Ishikawa (cell line): Measurements from ENCODE around the gene PRDM4.

Experiments used
- CEBPB ChIP-seq: IDR thresholded peaks from 2 replicates; pipeline ENCODE4 v1.6.1; 2012
- CREB1 ChIP-seq: IDR thresholded peaks from 2 replicates; pipeline ENCODE4 v1.6.1; 2012; ENCODE audit warnings: low read depth
- EGR1 ChIP-seq: IDR thresholded peaks from 2 replicates; pipeline ENCODE4 v1.6.1; 2012
- EP300 ChIP-seq: IDR thresholded peaks from 2 replicates; pipeline ENCODE4 v1.6.1; 2012; ENCODE audit warnings: borderline replicate concordance
- FOXM1 ChIP-seq: IDR thresholded peaks from 2 replicates; pipeline ENCODE4 v1.6.1; 2012; ENCODE audit warnings: low read depth, borderline replicate concordance
- NFIC ChIP-seq: IDR thresholded peaks from 2 replicates; pipeline ENCODE4 v1.6.1; 2012
- RAD21 ChIP-seq: IDR thresholded peaks from 2 replicates; pipeline ENCODE4 v1.6.1; 2012; ENCODE audit warnings: low read depth
- TAF1 ChIP-seq: IDR thresholded peaks from 2 replicates; pipeline ENCODE4 v1.6.1; 2012; ENCODE audit warnings: low read depth, mild to moderate bottlenecking
- TCF12 ChIP-seq: IDR thresholded peaks from 2 replicates; pipeline ENCODE4 v1.6.1; 2012; ENCODE audit warnings: low read depth
- TEAD4 ChIP-seq: IDR thresholded peaks from 2 replicates; pipeline ENCODE4 v1.6.1; 2012
- USF1 ChIP-seq: IDR thresholded peaks from 2 replicates; pipeline ENCODE4 v1.6.1; 2012
- YY1 ChIP-seq: IDR thresholded peaks from 2 replicates; pipeline ENCODE4 v1.6.1; 2012; ENCODE audit warnings: low read depth
- ZBTB7A ChIP-seq: IDR thresholded peaks from 2 replicates; pipeline ENCODE4 v1.6.1; 2012; ENCODE audit warnings: low read depth
- TF ChIP-seq, protein P1 (sequence below): IDR thresholded peaks from 2 replicates; pipeline ENCODE4 v1.6.1; 2012
- TF ChIP-seq, protein P2 (sequence below): IDR thresholded peaks from 2 replicates; pipeline ENCODE4 v1.6.1; 2012; ENCODE audit warnings: low read depth, mild to moderate bottlenecking

Gene PRDM4

GRCh38 chr12:107735763-107736162 is 25.2 kb downstream of the PRDM4 start:
- TF ChIP-seq FOXM1: no peak
- TF ChIP-seq RAD21: no peak
- no peak for TF ChIP-seq TAF1
- no peak for TF ChIP-seq EGR1
- no peak for TF ChIP-seq USF1
- no peak for TF ChIP-seq TCF12
- TF ChIP-seq, protein P1, sequence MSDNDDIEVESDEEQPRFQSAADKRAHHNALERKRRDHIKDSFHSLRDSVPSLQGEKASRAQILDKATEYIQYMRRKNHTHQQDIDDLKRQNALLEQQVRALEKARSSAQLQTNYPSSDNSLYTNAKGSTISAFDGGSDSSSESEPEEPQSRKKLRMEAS: no peak
- TF ChIP-seq YY1: no peak
- no peak for TF ChIP-seq CEBPB
- TF ChIP-seq NFIC: no peak
- TF ChIP-seq TEAD4: no peak
- no peak for TF ChIP-seq EP300
- no peak for TF ChIP-seq ZBTB7A
- TF ChIP-seq, protein P2, sequence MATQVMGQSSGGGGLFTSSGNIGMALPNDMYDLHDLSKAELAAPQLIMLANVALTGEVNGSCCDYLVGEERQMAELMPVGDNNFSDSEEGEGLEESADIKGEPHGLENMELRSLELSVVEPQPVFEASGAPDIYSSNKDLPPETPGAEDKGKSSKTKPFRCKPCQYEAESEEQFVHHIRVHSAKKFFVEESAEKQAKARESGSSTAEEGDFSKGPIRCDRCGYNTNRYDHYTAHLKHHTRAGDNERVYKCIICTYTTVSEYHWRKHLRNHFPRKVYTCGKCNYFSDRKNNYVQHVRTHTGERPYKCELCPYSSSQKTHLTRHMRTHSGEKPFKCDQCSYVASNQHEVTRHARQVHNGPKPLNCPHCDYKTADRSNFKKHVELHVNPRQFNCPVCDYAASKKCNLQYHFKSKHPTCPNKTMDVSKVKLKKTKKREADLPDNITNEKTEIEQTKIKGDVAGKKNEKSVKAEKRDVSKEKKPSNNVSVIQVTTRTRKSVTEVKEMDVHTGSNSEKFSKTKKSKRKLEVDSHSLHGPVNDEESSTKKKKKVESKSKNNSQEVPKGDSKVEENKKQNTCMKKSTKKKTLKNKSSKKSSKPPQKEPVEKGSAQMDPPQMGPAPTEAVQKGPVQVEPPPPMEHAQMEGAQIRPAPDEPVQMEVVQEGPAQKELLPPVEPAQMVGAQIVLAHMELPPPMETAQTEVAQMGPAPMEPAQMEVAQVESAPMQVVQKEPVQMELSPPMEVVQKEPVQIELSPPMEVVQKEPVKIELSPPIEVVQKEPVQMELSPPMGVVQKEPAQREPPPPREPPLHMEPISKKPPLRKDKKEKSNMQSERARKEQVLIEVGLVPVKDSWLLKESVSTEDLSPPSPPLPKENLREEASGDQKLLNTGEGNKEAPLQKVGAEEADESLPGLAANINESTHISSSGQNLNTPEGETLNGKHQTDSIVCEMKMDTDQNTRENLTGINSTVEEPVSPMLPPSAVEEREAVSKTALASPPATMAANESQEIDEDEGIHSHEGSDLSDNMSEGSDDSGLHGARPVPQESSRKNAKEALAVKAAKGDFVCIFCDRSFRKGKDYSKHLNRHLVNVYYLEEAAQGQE: no peak
- TF ChIP-seq CREB1: no peak

DNA sequence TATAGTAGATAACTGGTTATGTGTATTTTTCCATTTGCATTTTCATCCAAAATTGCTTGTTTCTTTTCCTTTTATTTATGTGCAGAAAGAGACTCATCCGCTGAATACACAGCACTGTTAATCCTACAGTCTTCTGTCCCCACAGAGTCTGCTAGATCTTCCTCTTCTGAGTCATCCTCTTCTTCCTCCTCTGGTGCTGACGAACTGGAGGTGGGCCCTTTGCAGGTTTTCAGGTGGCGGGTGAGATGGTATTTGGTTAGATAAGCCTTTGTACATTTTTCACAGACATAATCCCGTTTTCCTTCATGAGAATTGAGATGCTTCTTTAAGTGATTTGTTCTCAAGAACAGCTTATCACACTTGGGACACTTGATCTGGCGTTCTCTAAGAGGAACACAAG is 26.8 kb downstream of the PRDM4 start:
- TF ChIP-seq RAD21: no peak
- no peak for TF ChIP-seq USF1
- no peak for TF ChIP-seq CEBPB
- no peak for TF ChIP-seq ZBTB7A
- no peak for TF ChIP-seq TEAD4
- TF ChIP-seq, protein P2: no peak
- TF ChIP-seq CREB1: no peak
- TF ChIP-seq YY1: no peak
- TF ChIP-seq FOXM1: no peak
- TF ChIP-seq EGR1: no peak
- no peak for TF ChIP-seq EP300
- TF ChIP-seq NFIC: no peak

DNA sequence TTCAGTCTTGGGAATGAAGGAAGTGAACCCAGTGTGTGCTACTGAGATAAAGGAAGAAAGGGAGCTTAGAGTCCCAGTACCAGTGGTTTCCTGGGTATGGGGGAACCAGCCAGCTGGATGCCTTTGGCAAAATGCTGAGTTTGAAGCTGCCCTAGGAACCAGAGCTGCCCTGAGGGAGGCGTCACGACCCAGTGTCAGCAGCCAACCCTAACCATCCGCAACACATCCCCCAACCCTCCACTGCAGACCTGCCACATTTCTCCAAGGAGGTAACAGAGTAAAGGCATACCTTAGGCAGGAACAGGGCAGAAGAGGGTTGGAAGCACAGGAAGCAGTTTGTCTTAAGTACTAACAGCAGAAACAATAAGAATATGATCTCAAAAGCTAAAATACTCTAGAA is 28.6 kb downstream of the PRDM4 start:
- no peak for TF ChIP-seq TAF1
- TF ChIP-seq USF1: no peak
- no peak for TF ChIP-seq CREB1
- TF ChIP-seq EGR1: no peak
- TF ChIP-seq NFIC: no peak
- TF ChIP-seq RAD21: no peak
- no peak for TF ChIP-seq YY1
- no peak for TF ChIP-seq TCF12
- no peak for TF ChIP-seq TEAD4

GRCh38 chr12:107731366-107731765 is 29.6 kb downstream of the PRDM4 start:
- TF ChIP-seq CREB1 (no peak), ZBTB7A (no peak), USF1 (no peak), RAD21 (no peak), YY1 (no peak), NFIC (no peak)
- TF ChIP-seq, protein P1: no peak

GRCh38 chr12:107730618-107731341 is 30.2 kb downstream of the PRDM4 start:
- TF ChIP-seq CEBPB: no peak
- no peak for TF ChIP-seq TEAD4
- no peak for TF ChIP-seq NFIC
- TF ChIP-seq TCF12: no peak
- no peak for TF ChIP-seq FOXM1
- TF ChIP-seq EP300: no peak
- TF ChIP-seq CREB1: no peak
- TF ChIP-seq RAD21: no peak
- TF ChIP-seq, protein P2: no peak
- no peak for TF ChIP-seq USF1
- TF ChIP-seq, protein P1: no peak
- no peak for TF ChIP-seq TAF1
- no peak for TF ChIP-seq ZBTB7A
- no peak for TF ChIP-seq YY1
- TF ChIP-seq EGR1: no peak
